Spleen (tissue), 11 donors: ENCODE data around the gene CADM2. TPM values are rescaled to one million over a fixed set of nuclear protein-coding genes. Genes with fewer than 3 reads are reported as not detected.

ENCODE experiments used
- DNase-seq: peaks from one replicate; pipeline ENCODE4 v3.0.0-alpha.2; 2020
- H3K27ac ChIP-seq, 8 donors: fragments of 200-600 bp; sonication (generic) in 7 of 8; 1 replicate in 4 of 8; 2 replicates in 4 of 8; pipeline versions ENCODE4 v1.5.0 to v1.8.0; 2016 to 2021; ENCODE audit warnings: inconsistent platforms in 4 of 8, mild to moderate bottlenecking in 4 of 8, moderate library complexity in 1 of 8
- H3K27me3 ChIP-seq, 7 donors: fragments of 200-600 bp; sonication (generic) in 6 of 7; replicated peaks in 1 of 7; 1 replicate in 4 of 7; 2 replicates in 3 of 7; pipeline versions ENCODE4 v1.5.0 to v1.8.0; 2016 to 2021; ENCODE audit warnings: inconsistent platforms in 3 of 7, mild to moderate bottlenecking in 1 of 7
- H3K36me3 ChIP-seq, 6 donors: fragments of 200-600 bp; sonication (generic) in 5 of 6; 1 replicate in 4 of 6; 2 replicates in 2 of 6; pipeline versions ENCODE4 v1.5.0 to v1.8.0; 2016 to 2021; ENCODE audit warnings: inconsistent platforms in 2 of 6
- H3K4me1 ChIP-seq, 6 donors: fragments of 200-600 bp; sonication (generic) in 5 of 6; 1 replicate in 3 of 6; 2 replicates in 3 of 6; pipeline versions ENCODE4 v1.5.0 to v1.8.0; 2016 to 2021; ENCODE audit warnings: inconsistent platforms in 3 of 6
- H3K4me3 ChIP-seq, 8 donors: fragments of 200-600 bp; sonication (generic) in 7 of 8; 1 replicate in 4 of 8; 2 replicates in 4 of 8; pipeline versions ENCODE4 v1.5.0 to v1.8.0; 2016 to 2021; ENCODE audit warnings: inconsistent platforms in 4 of 8, mild to moderate bottlenecking in 4 of 8, moderate library complexity in 2 of 8
- H3K9me3 ChIP-seq, 8 donors: fragments of 200-600 bp; sonication (generic) in 7 of 8; 1 replicate in 4 of 8; 2 replicates in 4 of 8; pipeline versions ENCODE4 v1.5.0 to v1.8.0; 2016 to 2021; ENCODE audit warnings: inconsistent platforms in 4 of 8
- CTCF ChIP-seq, 11 experiments: fragments of 200-600 bp in 7 of 11; fragments of 450-650 bp in 4 of 11; sonication (generic) in 4 of 11; IDR thresholded peaks in 8 of 11; conservative IDR thresholded peaks in 3 of 11; 1 replicate in 7 of 11; 2 replicates in 4 of 11; pipeline versions ENCODE4 v1.4.0 to v1.8.0; 2016 to 2021; ENCODE audit warnings: antibody characterized with exemption in 11 of 11, inconsistent platforms in 4 of 11, mild to moderate bottlenecking in 1 of 11
- POLR2A ChIP-seq, 3 donors: fragments of 450-650 bp; IDR thresholded peaks; one replicate each; pipeline ENCODE4 v1.5.1; 2017; ENCODE audit warnings: antibody characterized with exemption in 3 of 3, mild to moderate bottlenecking in 1 of 3
- POLR2AphosphoS5 ChIP-seq, 3 donors: sonication (generic); formaldehyde crosslinking; IDR thresholded peaks; one replicate each; pipeline ENCODE4 v1.5.1; 2017; ENCODE audit warnings: antibody characterized with exemption in 3 of 3
- WGBS, 5 donors: extraction: QIAGEN DNeasy Blood & Tissue Kit in 3 of 5; methylation state at CpG; one replicate each; pipeline versions ENCODE4 v1.1.5 to v1.1.7; 2013 to 2018; 5-methylcytosine and 5-hydroxymethylcytosine counted together
- intact Hi-C: fragments of 100-400 bp; cut with DNase I; formaldehyde crosslinking; loops from one replicate; pipeline ENCODE4 v1.15.0; 2023; ENCODE audit warnings: low total_unique reads
- polyA plus RNA-seq, 3 donors: library from polyadenylated mRNA; stranded (reverse); fragments of 200-250 nt; gene quantifications; one replicate each; pipeline ENCODE4 v1.2.1, GENCODE V29; 2013
- total RNA-seq, 7 donors: library from RNA; depleted of rRNA in 3 of 7; stranded (reverse); fragments of >200 nt in 3 of 7; fragmentation: NEBNext Ultra II Directional in 4 of 7; extraction: Animal tissue kit (Norgen Biotek cat#: 25700) in 4 of 7; gene quantifications; one replicate each; pipeline versions ENCODE4 v1.1.0 to v1.2.1, GENCODE V29; 2016 to 2021
- donor health status: healthy with polysubstance abuse.
- donor health status: DM: no; HTN: no; CAD: no; lungs with moderate emphysema.
- donor health status: DM: no; HTN: no; CAD: no.
- donor health status: Bipolar disorder and iron deficiency.
- donor health status: healthy.
- donor health status: DM: no; HTN: no; CAD: no.
- donor health status: DM: yes; HTN: yes; CAD: no.

The CADM2 gene
- total and polyA plus RNA-seq, 10 donors, result 0.03 to 4.0 (median 1.0) TPM; not detected in 1

GRCh38 chr3:85342915-85343314, 384.1 kb downstream of the CADM2 start:
- no peaks in the 10 kb centered on the region for H3K36me3 ChIP-seq
- TF ChIP-seq POLR2A (IDR thresholded peaks at IDR 0.05) (no peak), POLR2AphosphoS5 (IDR thresholded peaks at IDR 0.05) (no peak), CTCF (IDR thresholded peaks at IDR 0.05 in 8 of 11, conservative IDR thresholded peaks at IDR 0.05 in 3 of 11) (no peak)
- H3K9me3 ChIP-seq, result no peaks in the 10 kb centered on the region
- DNase-seq, result no peak
- H3K27me3 ChIP-seq, result no peaks in the 10 kb centered on the region
- no peaks in the 10 kb centered on the region for H3K4me1 ChIP-seq
- 6 to 22% (median 14%) methylated on average over 3 of the region's 3 CpGs for WGBS, 5 donors
- H3K27ac ChIP-seq, result no peak overlapping the region
- H3K4me3 ChIP-seq, result no peak overlapping the region
- intact Hi-C loops, result no loop called here

- H3K36me3 ChIP-seq, result no peaks in the 10 kb centered on the region
- no peak for DNase-seq
- TF ChIP-seq CTCF (IDR thresholded peaks at IDR 0.05 in 8 of 11, conservative IDR thresholded peaks at IDR 0.05 in 3 of 11) (no peak), POLR2AphosphoS5 (IDR thresholded peaks at IDR 0.05) (no peak), POLR2A (IDR thresholded peaks at IDR 0.05) (no peak)
- no peak overlapping the region for H3K4me3 ChIP-seq
- no peaks in the 10 kb centered on the region for H3K4me1 ChIP-seq
- no peaks in the 10 kb centered on the region for H3K27me3 ChIP-seq
- H3K27ac ChIP-seq, result no peak overlapping the region
- intact Hi-C loops, result no loop called here
- 85 to 91% (median 86%) methylated on average over 4 of the region's 4 CpGs for WGBS, 5 donors
- H3K9me3 ChIP-seq, result no peaks in the 10 kb centered on the region
Measured at GRCh38 chr3:85355572-85355971, 396.8 kb downstream of the CADM2 start.

- Histone ChIP-seq H3K27ac (no peak overlapping the region), H3K9me3 (no peaks in the 10 kb centered on the region), H3K4me3 (no peak overlapping the region), H3K4me1 (no peaks in the 10 kb centered on the region), H3K27me3 (no peaks in the 10 kb centered on the region), H3K36me3 (no peaks in the 10 kb centered on the region)
- 37 to 47% (median 41%) methylated on average over 6 of the region's 6 CpGs for WGBS, 5 donors
- peak in 7 of 11 experiments; percentile 10 to 42 (median 31) for TF ChIP-seq CTCF (IDR thresholded peaks at IDR 0.05 in 8 of 11, conservative IDR thresholded peaks at IDR 0.05 in 3 of 11)
- no peak for TF ChIP-seq POLR2AphosphoS5 (IDR thresholded peaks at IDR 0.05)
- no peak for TF ChIP-seq POLR2A (IDR thresholded peaks at IDR 0.05)
- no peak for DNase-seq
- intact Hi-C loops, result no loop called here
Measured at GRCh38 chr3:85360742-85361387, 402.1 kb downstream of the CADM2 start.

- 69 to 82% (median 77%) methylated on average over 5 of the region's 5 CpGs for WGBS, 5 donors
Measured at GRCh38 chr3:85364296-85364909, 405.6 kb downstream of the CADM2 start.

More at GRCh38 chr3:85364296-85364909, 405.6 kb downstream of the CADM2 start:
- Histone ChIP-seq H3K4me1 (no peaks in the 10 kb centered on the region), H3K9me3 (no peaks in the 10 kb centered on the region), H3K27me3 (no peaks in the 10 kb centered on the region), H3K36me3 (no peaks in the 10 kb centered on the region), H3K27ac (no peak overlapping the region), H3K4me3 (no peak overlapping the region)
- no peak for DNase-seq
- TF ChIP-seq POLR2AphosphoS5 (IDR thresholded peaks at IDR 0.05) (no peak), POLR2A (IDR thresholded peaks at IDR 0.05) (no peak), CTCF (IDR thresholded peaks at IDR 0.05 in 8 of 11, conservative IDR thresholded peaks at IDR 0.05 in 3 of 11) (no peak)
- intact Hi-C loops, result no loop called here
